Adipose tissue (tissue), 3 donors: ENCODE data around the gene FAM83C. TPM values are rescaled to one million over a fixed set of nuclear protein-coding genes. Genes with fewer than 3 reads are reported as not detected.
A peak's percentile ranks its signal among the peaks of the same experiment; 100 is the strongest.

ENCODE experiments used
- H3K27ac ChIP-seq: one replicate; pipeline ENCODE4 v1.5.1; 2013; ENCODE audit warnings: low read depth, low read length
- WGBS, 3 donors: extraction: QIAGEN DNeasy Blood & Tissue Kit; methylation state at CpG; one replicate each; pipeline ENCODE4 v1.1.7; 2013; 5-methylcytosine and 5-hydroxymethylcytosine counted together
- polyA plus RNA-seq, 3 donors: library from polyadenylated mRNA; stranded (reverse); fragments of 200-250 nt; gene quantifications; one replicate each; pipeline ENCODE4 v1.2.3, GENCODE V29; 2013
- donor health status: healthy with polysubstance abuse.
- donor health status: Bipolar disorder and iron deficiency.
- donor health status: healthy.

FAM83C gene
- polyA plus RNA-seq, 3 donors, result 0.03 TPM; not detected in 2

- 59 to 70% (median 62%) methylated on average over 5 to 7 of the region's 7 CpGs for WGBS, 3 donors
- no peak overlapping the region for H3K27ac ChIP-seq
Observed at GRCh38 chr20:35290186-35290886, 1.9 kb downstream of the FAM83C start.

- WGBS, 3 donors, result 81 to 84% (median 84%) methylated on average over 19 of the region's 19 CpGs
- H3K27ac ChIP-seq, result no peak overlapping the region
Observed at GRCh38 chr20:35288325-35289060, 3.7 kb downstream of the FAM83C start.

GRCh38 chr20:35287509-35288324 lies 4.5 kb downstream of the FAM83C start:
- no peak overlapping the region for H3K27ac ChIP-seq
- 80 to 87% (median 86%) methylated on average over 28 of the region's 28 CpGs for WGBS, 3 donors

DNA sequence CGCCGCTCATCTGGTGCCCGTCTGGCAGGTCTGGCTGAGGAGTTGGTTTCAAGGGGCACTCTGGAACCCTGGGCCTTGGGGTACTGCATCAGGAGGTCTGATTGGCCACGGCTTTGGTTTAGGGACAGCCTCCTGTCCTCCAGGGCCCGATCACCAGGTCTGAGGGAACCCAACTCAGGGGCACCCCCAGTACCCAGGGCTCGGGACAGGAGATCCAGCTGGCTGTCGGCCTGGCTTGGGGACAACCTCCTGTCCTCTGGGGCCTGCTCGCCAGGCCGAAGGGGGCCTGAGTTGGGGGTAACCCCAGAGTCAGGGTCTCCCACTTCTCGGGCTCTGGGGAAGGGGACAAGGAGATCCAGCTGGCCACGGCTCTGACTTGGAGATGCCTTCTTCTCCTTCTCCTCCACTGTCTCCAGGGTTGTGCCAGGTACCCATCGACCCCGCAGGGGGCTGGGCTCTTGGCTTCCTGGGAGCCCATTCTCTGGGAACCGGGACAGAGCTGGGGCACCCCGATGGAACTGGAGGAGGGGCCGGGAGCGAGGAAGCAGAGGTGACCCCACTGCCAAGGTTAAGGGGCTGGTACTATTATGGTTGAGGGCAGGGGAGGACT lies 5.2 kb downstream of the FAM83C start:
- WGBS, 3 donors, result 87 to 94% (median 94%) methylated on average over 17 of the region's 17 CpGs

GRCh38 chr20:35286077-35286898 lies 5.9 kb downstream of the FAM83C start:
- H3K27ac ChIP-seq, result no peak overlapping the region
- WGBS, 3 donors, result 89 to 97% (median 94%) methylated on average over 12 of the region's 12 CpGs

More for the DNA sequence above, 5.2 kb downstream of the FAM83C start:
- no peak overlapping the region for H3K27ac ChIP-seq

DNA sequence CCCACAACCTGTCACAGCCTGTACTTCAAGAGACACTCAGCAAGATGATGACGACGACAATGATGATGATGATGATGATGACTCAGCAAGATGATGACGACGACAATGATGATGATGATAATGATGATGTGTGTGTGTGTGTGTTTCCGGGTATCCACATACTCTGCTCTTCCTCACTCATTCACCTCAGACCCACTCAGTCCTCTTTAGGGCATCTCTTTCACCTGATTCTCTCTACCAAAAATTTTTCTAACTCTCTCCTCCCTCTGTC lies 6.5 kb downstream of the FAM83C start:
- WGBS, 3 donors, result 66 to 83% (median 82%) methylated on average over 5 of the region's 5 CpGs
- H3K27ac ChIP-seq, result no peak overlapping the region

GRCh38 chr20:35284992-35285805 lies 7.0 kb downstream of the FAM83C start:
- 46 to 52% (median 48%) methylated on average over 19 of the region's 19 CpGs for WGBS, 3 donors
- H3K27ac ChIP-seq, result no peak overlapping the region

GRCh38 chr20:35284267-35284991 lies 7.8 kb downstream of the FAM83C start, which contains the start of gene EIF6:
TSS of gene EIF6 (minus strand) at chr20:35284772. CDS start at chr20:35284487, 285 bp downstream.
- WGBS, 3 donors, result 0 to 1% (median 1%) methylated on average over 46 to 61 of the region's 61 CpGs
- H3K27ac ChIP-seq, result no peak within 1 kb of the TSS

- H3K27ac ChIP-seq, result no peak overlapping the region
- 17 to 22% (median 20%) methylated on average over 24 of the region's 24 CpGs for WGBS, 3 donors
Observed at GRCh38 chr20:35283441-35284266, 8.6 kb downstream of the FAM83C start.

- WGBS, 3 donors, result 96 to 98% (median 97%) methylated on average over 8 to 10 of the region's 10 CpGs
- no peak overlapping the region for H3K27ac ChIP-seq
Observed at GRCh38 chr20:35281506-35282101, 10.6 kb downstream of the FAM83C start.

GRCh38 chr20:35280523-35280922 lies 11.7 kb downstream of the FAM83C start:
- H3K27ac ChIP-seq, result no peak overlapping the region

DNA sequence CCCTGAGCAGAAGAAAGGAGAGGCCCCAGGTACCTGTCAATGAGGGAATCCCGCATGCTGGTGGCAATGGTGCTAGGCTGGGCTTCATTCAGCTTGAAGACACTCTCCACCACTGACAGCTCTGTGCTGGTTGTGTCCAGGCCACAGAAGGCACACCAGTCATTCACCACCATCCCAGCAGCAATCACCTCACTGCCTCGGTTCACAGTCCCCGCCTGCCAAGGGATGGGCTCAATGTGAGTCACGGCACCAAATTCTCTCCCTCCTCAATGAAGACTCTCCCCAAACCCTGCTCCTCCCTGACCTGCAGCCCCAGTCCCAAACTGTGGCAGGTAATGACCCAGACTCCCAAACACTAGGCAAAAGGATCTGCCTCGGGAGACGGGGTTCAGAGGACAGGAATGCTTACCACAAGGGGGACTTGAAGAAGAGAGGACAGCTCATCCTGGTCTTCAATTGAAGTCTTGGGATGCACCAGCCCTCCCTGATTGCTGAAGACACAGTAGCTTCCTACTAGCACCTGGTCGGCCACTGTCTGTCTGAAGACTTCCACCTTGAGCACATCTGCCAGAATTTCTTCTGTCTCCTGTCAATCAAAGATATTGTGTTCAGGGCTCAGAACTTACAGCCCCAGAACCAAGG lies 12.6 kb downstream of the FAM83C start:
- 83 to 94% (median 89%) methylated on average over 7 of the region's 7 CpGs for WGBS, 3 donors
- no peak overlapping the region for H3K27ac ChIP-seq

More at GRCh38 chr20:35280523-35280922, 11.7 kb downstream of the FAM83C start:
- 92 to 96% (median 93%) methylated on average over 6 of the region's 6 CpGs for WGBS, 3 donors

DNA sequence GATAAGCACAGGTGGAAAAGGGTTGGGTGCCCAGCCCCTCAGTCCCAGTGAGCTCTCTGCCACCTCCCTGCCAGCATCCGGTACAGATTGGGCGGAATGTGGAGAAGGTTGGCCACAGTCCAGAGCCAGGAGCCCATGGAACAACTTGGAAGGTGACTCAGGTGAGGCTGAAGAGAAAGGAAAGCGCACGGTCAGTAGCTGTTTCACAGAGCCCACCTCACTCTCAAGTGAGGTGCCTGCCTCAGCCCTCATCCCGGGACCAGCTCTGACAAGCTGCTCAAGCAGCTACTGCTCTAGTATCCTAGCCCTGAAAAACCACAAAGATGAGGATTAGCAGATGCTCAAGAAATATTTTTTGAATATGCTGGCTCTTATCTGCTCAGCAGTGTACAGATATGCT lies 13.2 kb downstream of the FAM83C start:
- H3K27ac ChIP-seq, result no peak overlapping the region

DNA sequence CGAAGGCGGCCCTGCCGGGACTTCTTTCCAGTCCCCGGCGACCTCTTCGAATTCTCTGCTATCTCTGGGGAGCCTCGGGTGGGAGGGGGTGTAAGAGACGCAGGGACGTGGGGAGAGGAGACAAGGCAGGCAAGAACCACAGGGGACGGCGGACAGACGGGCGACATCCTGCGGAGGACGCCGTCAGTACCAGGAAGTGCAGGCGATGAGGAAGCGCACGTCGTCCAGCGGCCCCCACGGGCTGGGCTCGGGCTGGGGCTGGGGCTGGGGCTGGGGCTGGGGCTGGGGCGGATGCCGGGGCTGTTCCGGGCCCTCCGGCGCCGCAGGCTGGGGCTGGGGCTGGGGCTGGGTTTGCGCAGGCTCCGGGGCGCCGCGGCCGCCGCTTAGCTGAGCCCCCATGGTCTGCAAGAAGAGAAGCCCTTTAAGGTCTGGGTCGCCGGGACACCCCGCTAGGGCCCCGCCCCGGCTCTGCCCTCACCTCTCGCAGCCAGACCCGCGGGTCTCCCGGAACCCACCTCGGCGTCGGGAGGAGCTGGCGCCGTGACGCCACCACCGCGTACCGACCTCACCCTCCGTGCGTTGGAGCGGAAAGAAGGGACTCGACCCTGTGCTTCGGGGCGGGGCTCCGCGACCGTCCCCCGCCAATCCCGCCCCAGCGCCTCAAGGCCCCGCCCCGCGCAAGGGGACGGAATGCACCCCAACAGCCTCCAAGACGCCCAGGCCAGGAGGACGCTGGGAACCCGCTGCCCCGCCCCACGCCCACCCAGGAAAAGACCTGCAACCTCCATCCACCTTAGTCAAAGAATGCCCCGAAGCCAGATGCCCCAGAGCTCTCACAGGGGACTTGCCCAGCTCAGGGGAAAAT lies 14.5 kb downstream of the FAM83C start, which contains the start of gene MMP24OS:
Gene MMP24OS, minus strand, starts transcription at position 592 of the 865 bp plus-strand sequence. Its CDS starts 193 bp downstream, at position 399.
- 0 to 1% (median 0%) methylated on average over 47 to 76 of the region's 76 CpGs for WGBS, 3 donors

More for the DNA sequence above, 13.2 kb downstream of the FAM83C start:
- WGBS, 3 donors, result 87 to 98% (median 91%) methylated on average over 5 of the region's 5 CpGs

More for the DNA sequence above, 14.5 kb downstream of the FAM83C start, which contains the start of gene MMP24OS:
- H3K27ac ChIP-seq, result peak within 1 kb of the TSS; percentile 92
